WI38 (cell line): ENCODE data around the gene NFIX.

ENCODE experiments used
- H3K4me3 ChIP-seq: 2 replicates; pipeline ENCODE4 v1.5.1; 2011; ENCODE audit warnings: low read depth, mild to moderate bottlenecking, control low read depth, low read length
- CTCF ChIP-seq: IDR thresholded peaks from 2 replicates; pipeline ENCODE4 v1.5.1; 2012; ENCODE audit warnings: low read depth, mild to moderate bottlenecking, control low read depth, low read length

The NFIX gene

GRCh38 chr19:12987190-12987589 is 8.1 kb upstream of the NFIX start:
- TF ChIP-seq CTCF = no peak
- H3K4me3 ChIP-seq = no peak overlapping the region

- no peak for TF ChIP-seq CTCF
- no peak overlapping the region for H3K4me3 ChIP-seq
These were observed 7.5 kb upstream of the NFIX start for GRCh38 chr19:12987781-12988180.

- no peak overlapping the region for H3K4me3 ChIP-seq
- TF ChIP-seq CTCF = no peak
These were observed 4.8 kb upstream of the NFIX start for GRCh38 chr19:12990431-12990830.

GRCh38 chr19:12990853-12991252 is 4.4 kb upstream of the NFIX start:
- H3K4me3 ChIP-seq = no peak overlapping the region
- TF ChIP-seq CTCF = no peak

GRCh38 chr19:12991296-12991695 is 4.0 kb upstream of the NFIX start:
- no peak overlapping the region for H3K4me3 ChIP-seq
- TF ChIP-seq CTCF = no peak

GRCh38 chr19:12992729-12993128 is 2.5 kb upstream of the NFIX start:
- no peak for TF ChIP-seq CTCF
- no peak overlapping the region for H3K4me3 ChIP-seq

GRCh38 chr19:12993562-12993961 is 1.7 kb upstream of the NFIX start:
- no peak for TF ChIP-seq CTCF

More at GRCh38 chr19:12993562-12993961, 1.7 kb upstream of the NFIX start:
- H3K4me3 ChIP-seq = no peak overlapping the region
